Activated B cell treated with CpG ODN at 0.5 μM for 24 hours (primary cell): Measurements from ENCODE around the gene SDS. TPM values are rescaled to one million over a fixed set of nuclear protein-coding genes. Genes with fewer than 3 reads are reported as not detected.

ENCODE experiments used
- ATAC-seq: fragments of 200-7000 bp; cut with Tn5 transposase; one replicate; pipeline ENCODE4 v1.10.0; 2021; ENCODE audit warnings: low read depth, mild to moderate bottlenecking, moderate library complexity
- CTCF ChIA-PET: fragments of 350-600 bp; sonication (Branson Sonifier 250); formaldehyde crosslinking; loops from one replicate; lab custom pipeline; 2021; ENCODE audit warnings: antibody characterized with exemption; lab: Charles Lee
- POLR2A ChIA-PET: fragments of 350-600 bp; sonication (Branson Sonifier 250); formaldehyde crosslinking; loops from one replicate; lab custom pipeline; 2021; ENCODE audit warnings: antibody characterized with exemption; lab: Charles Lee
- DNase-seq: peaks from one replicate; pipeline ENCODE4 v3.0.0; 2022
- H3K27ac Mint-ChIP-seq: one replicate; pipeline ENCODE4 v1.8.0; 2020; ENCODE audit warnings: mixed read lengths
- H3K27me3 Mint-ChIP-seq: one replicate; pipeline ENCODE4 v1.8.0; 2021; ENCODE audit warnings: mixed read lengths
- H3K36me3 Mint-ChIP-seq: one replicate; pipeline ENCODE4 v1.8.0; 2021; ENCODE audit warnings: low read depth, mixed read lengths
- H3K4me1 Mint-ChIP-seq: one replicate; pipeline ENCODE4 v1.8.0; 2021; ENCODE audit warnings: mixed read lengths
- H3K4me3 Mint-ChIP-seq: one replicate; pipeline ENCODE4 v1.8.0; 2020; ENCODE audit warnings: mild to moderate bottlenecking, mixed read lengths
- H3K9me3 Mint-ChIP-seq: one replicate; pipeline ENCODE4 v1.8.0; 2020; ENCODE audit warnings: mixed read lengths
- intact Hi-C: fragments of 100-400 bp; cut with micrococcal nuclease; formaldehyde crosslinking; loops from one replicate; pipeline ENCODE4 v1.15.1; 2024
- total RNA-seq: library from RNA; stranded (reverse); gene quantifications from 2 replicates; pipeline ENCODE4 v1.2.3, GENCODE V29; 2022
- TF ChIP-seq, protein P1 (sequence below): fragments of 200-600 bp; IDR thresholded peaks from one replicate; pipeline ENCODE4 v1.8.0; 2022; ENCODE audit warnings: antibody characterized with exemption, mild to moderate bottlenecking

SDS gene
- total RNA-seq, 1 donor from 2014 or later = not detected

- ChIA-PET POLR2A (no interaction called here), CTCF (interaction anchor here (0.7 kb wide), 1 partner anchor 61 kb away, joined by 3 read pairs; no protein-coding TSS in a partner anchor)
- no peaks in the 10 kb centered on the region for H3K4me1 Mint-ChIP-seq
- H3K27me3 Mint-ChIP-seq = peaks cover 16% of the 10 kb centered on the region
- no peak for ATAC-seq
- H3K4me3 Mint-ChIP-seq = no peak overlapping the region
- DNase-seq = no peak
- H3K27ac Mint-ChIP-seq = no peak overlapping the region
- intact Hi-C loops = no loop called here
- TF ChIP-seq, protein P1, sequence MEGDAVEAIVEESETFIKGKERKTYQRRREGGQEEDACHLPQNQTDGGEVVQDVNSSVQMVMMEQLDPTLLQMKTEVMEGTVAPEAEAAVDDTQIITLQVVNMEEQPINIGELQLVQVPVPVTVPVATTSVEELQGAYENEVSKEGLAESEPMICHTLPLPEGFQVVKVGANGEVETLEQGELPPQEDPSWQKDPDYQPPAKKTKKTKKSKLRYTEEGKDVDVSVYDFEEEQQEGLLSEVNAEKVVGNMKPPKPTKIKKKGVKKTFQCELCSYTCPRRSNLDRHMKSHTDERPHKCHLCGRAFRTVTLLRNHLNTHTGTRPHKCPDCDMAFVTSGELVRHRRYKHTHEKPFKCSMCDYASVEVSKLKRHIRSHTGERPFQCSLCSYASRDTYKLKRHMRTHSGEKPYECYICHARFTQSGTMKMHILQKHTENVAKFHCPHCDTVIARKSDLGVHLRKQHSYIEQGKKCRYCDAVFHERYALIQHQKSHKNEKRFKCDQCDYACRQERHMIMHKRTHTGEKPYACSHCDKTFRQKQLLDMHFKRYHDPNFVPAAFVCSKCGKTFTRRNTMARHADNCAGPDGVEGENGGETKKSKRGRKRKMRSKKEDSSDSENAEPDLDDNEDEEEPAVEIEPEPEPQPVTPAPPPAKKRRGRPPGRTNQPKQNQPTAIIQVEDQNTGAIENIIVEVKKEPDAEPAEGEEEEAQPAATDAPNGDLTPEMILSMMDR = no peak
- H3K9me3 Mint-ChIP-seq = no peaks in the 10 kb centered on the region
- H3K36me3 Mint-ChIP-seq = no peaks in the 10 kb centered on the region
Measured at GRCh38 chr12:113398346-113399290, 5.1 kb downstream of the SDS start.

- H3K4me1 Mint-ChIP-seq = no peaks in the 10 kb centered on the region
- H3K27ac Mint-ChIP-seq = no peak overlapping the region
- H3K36me3 Mint-ChIP-seq = no peaks in the 10 kb centered on the region
- peaks cover 14% of the 10 kb centered on the region for H3K27me3 Mint-ChIP-seq
- CTCF ChIA-PET = interaction anchor here (0.7 kb wide), 1 partner anchor 60 kb away, joined by 3 read pairs; no protein-coding TSS in a partner anchor
- no peak overlapping the region for H3K4me3 Mint-ChIP-seq
- H3K9me3 Mint-ChIP-seq = no peaks in the 10 kb centered on the region
- POLR2A ChIA-PET = no interaction called here
- ATAC-seq (no peak), DNase-seq (no peak)
- TF ChIP-seq, protein P1 = no peak
- intact Hi-C loops = no loop called here
Measured at GRCh38 chr12:113397497-113398197, 6.0 kb downstream of the SDS start.

- Mint-ChIP-seq H3K27ac (no peak overlapping the region), H3K4me3 (no peak overlapping the region), H3K27me3 (peaks cover 9% of the 10 kb centered on the region), H3K4me1 (no peaks in the 10 kb centered on the region), H3K36me3 (no peaks in the 10 kb centered on the region), H3K9me3 (no peaks in the 10 kb centered on the region)
- ATAC-seq (no peak), DNase-seq (no peak)
- TF ChIP-seq, protein P1 = no peak
- intact Hi-C loops = no loop called here
- ChIA-PET POLR2A (no interaction called here), CTCF (no interaction called here)
Measured at GRCh38 chr12:113396828-113397496, 6.7 kb downstream of the SDS start.

- Mint-ChIP-seq H3K4me3 (no peak overlapping the region), H3K27ac (no peak overlapping the region), H3K4me1 (no peaks in the 10 kb centered on the region), H3K9me3 (no peaks in the 10 kb centered on the region), H3K36me3 (peaks cover 3% of the 10 kb centered on the region), H3K27me3 (peaks cover 8% of the 10 kb centered on the region)
- TF ChIP-seq, protein P1 = no peak
- POLR2A ChIA-PET = no interaction called here
- DNase-seq (no peak), ATAC-seq (no peak)
- intact Hi-C loops = no loop called here
- CTCF ChIA-PET = no interaction called here
Measured at GRCh38 chr12:113396200-113396599, 7.5 kb downstream of the SDS start.
